Nephron progenitor cell (in vitro differentiated cells): Measurements from ENCODE around the gene TUBGCP4.

ENCODE experiments used
- DNase-seq: peaks from one replicate; pipeline ENCODE4 v3.0.0; 2021
- H3K27ac Mint-ChIP-seq: 2 replicates; pipeline ENCODE4 v1.8.0; 2021; ENCODE audit warnings: mild to moderate bottlenecking, moderate library complexity, mixed read lengths
- H3K27me3 Mint-ChIP-seq: 2 replicates; pipeline ENCODE4 v1.8.0; 2021; ENCODE audit warnings: mild to moderate bottlenecking, low read depth, mixed read lengths; ENCODE audit not compliant: poor library complexity
- H3K36me3 Mint-ChIP-seq: 2 replicates; pipeline ENCODE4 v1.8.0; 2021; ENCODE audit warnings: low read depth, mixed read lengths
- H3K4me1 Mint-ChIP-seq: 2 replicates; pipeline ENCODE4 v1.8.0; 2021; ENCODE audit warnings: mixed read lengths
- H3K4me3 Mint-ChIP-seq: 2 replicates; pipeline ENCODE4 v1.8.0; 2021; ENCODE audit warnings: mild to moderate bottlenecking, moderate library complexity, mixed read lengths
- H3K9me3 Mint-ChIP-seq: 2 replicates; pipeline ENCODE4 v1.8.0; 2021; ENCODE audit warnings: mild to moderate bottlenecking, moderate library complexity, mixed read lengths
- CTCF ChIP-seq: fragments of 200-600 bp; sonication (generic); IDR thresholded peaks from 2 replicates; pipeline ENCODE4 v1.5.0; 2021; ENCODE audit warnings: antibody characterized with exemption

The TUBGCP4 gene

GRCh38 chr15:43429687-43430086, 58.8 kb downstream of the TUBGCP4 start:
- H3K4me3 Mint-ChIP-seq, result no peak overlapping the region
- DNase-seq, result no peak
- H3K36me3 Mint-ChIP-seq, result peaks cover 69% of the 10 kb centered on the region

GRCh38 chr15:43433165-43433564, 62.3 kb downstream of the TUBGCP4 start:
- no peak for TF ChIP-seq CTCF
- DNase-seq, result no peak
- Mint-ChIP-seq H3K4me1 (no peaks in the 10 kb centered on the region), H3K27ac (no peak overlapping the region), H3K27me3 (peaks cover 3% of the 10 kb centered on the region), H3K9me3 (no peaks in the 10 kb centered on the region), H3K4me3 (no peak overlapping the region), H3K36me3 (peaks cover 68% of the 10 kb centered on the region)

More at GRCh38 chr15:43429687-43430086, 58.8 kb downstream of the TUBGCP4 start:
- no peaks in the 10 kb centered on the region for H3K27me3 Mint-ChIP-seq
- no peaks in the 10 kb centered on the region for H3K9me3 Mint-ChIP-seq
- no peak overlapping the region for H3K27ac Mint-ChIP-seq
- H3K4me1 Mint-ChIP-seq, result no peaks in the 10 kb centered on the region
- TF ChIP-seq CTCF, result no peak

- Mint-ChIP-seq H3K36me3 (peaks cover 73% of the 10 kb centered on the region), H3K27me3 (peaks cover 3% of the 10 kb centered on the region), H3K4me3 (no peak overlapping the region), H3K9me3 (no peaks in the 10 kb centered on the region), H3K4me1 (no peaks in the 10 kb centered on the region), H3K27ac (no peak overlapping the region)
- no peak for DNase-seq
- no peak for TF ChIP-seq CTCF
Observed at GRCh38 chr15:43433661-43434303, 62.9 kb downstream of the TUBGCP4 start.

- DNase-seq, result no peak
- Mint-ChIP-seq H3K36me3 (peaks cover 73% of the 10 kb centered on the region), H3K27ac (no peak overlapping the region), H3K9me3 (no peaks in the 10 kb centered on the region), H3K27me3 (peaks cover 3% of the 10 kb centered on the region), H3K4me3 (no peak overlapping the region), H3K4me1 (no peaks in the 10 kb centered on the region)
- TF ChIP-seq CTCF, result no peak
Observed at GRCh38 chr15:43434446-43434845, 63.5 kb downstream of the TUBGCP4 start.

GRCh38 chr15:43436395-43436794, 65.5 kb downstream of the TUBGCP4 start:
- no peaks in the 10 kb centered on the region for H3K9me3 Mint-ChIP-seq
- H3K4me1 Mint-ChIP-seq, result no peaks in the 10 kb centered on the region
- no peak overlapping the region for H3K4me3 Mint-ChIP-seq
- no peak overlapping the region for H3K27ac Mint-ChIP-seq
- no peak for TF ChIP-seq CTCF
- no peak for DNase-seq
- peaks cover 83% of the 10 kb centered on the region for H3K36me3 Mint-ChIP-seq
- peaks cover 3% of the 10 kb centered on the region for H3K27me3 Mint-ChIP-seq

GRCh38 chr15:43439268-43439667, 68.4 kb downstream of the TUBGCP4 start:
- no peak for TF ChIP-seq CTCF
- Mint-ChIP-seq H3K27ac (no peak overlapping the region), H3K4me1 (no peaks in the 10 kb centered on the region), H3K9me3 (no peaks in the 10 kb centered on the region), H3K4me3 (no peak overlapping the region), H3K36me3 (peaks cover 65% of the 10 kb centered on the region), H3K27me3 (peaks cover 3% of the 10 kb centered on the region)
- DNase-seq, result no peak
